HepG2 (cell line): ENCODE measurements around the gene KLRF1.

Experiments used
- ETV6 ChIP-seq: sonication (generic); formaldehyde crosslinking; conservative IDR thresholded peaks from 2 replicates; pipeline ENCODE4 v1.4.0; 2020; ENCODE audit warnings: missing genetic modification reagents
- MYNN ChIP-seq: sonication (generic); formaldehyde crosslinking; IDR thresholded peaks from 2 replicates; pipeline ENCODE4 v1.4.0; 2020; ENCODE audit warnings: mild to moderate bottlenecking, low read depth, missing genetic modification reagents

GRCh38 chr12:9851050-9851449 lies 23.8 kb downstream of the KLRF1 start:
- TF ChIP-seq ETV6 (CRISPR knock-in tag) = no peak
- no peak for TF ChIP-seq MYNN (CRISPR knock-in tag)
